ENCODE results near the gene HOXC6.

Gene HOXC6

GRCh38 chr12:54045868-54046521 lies 17.8 kb downstream of the HOXC6 start:
- TF ChIP-seq CTCF (IDR thresholded peaks at IDR 0.05; ENCODE audit: insufficient read depth, low read length, poor library complexity, severe bottlenecking): no peak
- Histone ChIP-seq H3K36me3 (ENCODE audit: control insufficient read depth, insufficient read depth, low read length) (no peaks in the 10 kb centered on the region), H3K4me3 (replicated peaks; ENCODE audit: low read depth, low read length) (no peak overlapping the region), H3K27me3 (replicated peaks; ENCODE audit: control insufficient read depth, insufficient read depth, low read length) (no peaks in the 10 kb centered on the region)
- no peak for DNase-seq (ENCODE audit: extremely low read depth, insufficient read length)

GRCh38 chr12:54046809-54047159 lies 18.5 kb downstream of the HOXC6 start:
- Histone ChIP-seq H3K36me3 (ENCODE audit: control insufficient read depth, insufficient read depth, low read length) (no peaks in the 10 kb centered on the region), H3K4me3 (replicated peaks; ENCODE audit: low read depth, low read length) (no peak overlapping the region), H3K27me3 (replicated peaks; ENCODE audit: control insufficient read depth, insufficient read depth, low read length) (no peaks in the 10 kb centered on the region)
- DNase-seq (ENCODE audit: extremely low read depth, insufficient read length): no peak
- TF ChIP-seq CTCF (IDR thresholded peaks at IDR 0.05; ENCODE audit: insufficient read depth, low read length, poor library complexity, severe bottlenecking): no peak

DNA sequence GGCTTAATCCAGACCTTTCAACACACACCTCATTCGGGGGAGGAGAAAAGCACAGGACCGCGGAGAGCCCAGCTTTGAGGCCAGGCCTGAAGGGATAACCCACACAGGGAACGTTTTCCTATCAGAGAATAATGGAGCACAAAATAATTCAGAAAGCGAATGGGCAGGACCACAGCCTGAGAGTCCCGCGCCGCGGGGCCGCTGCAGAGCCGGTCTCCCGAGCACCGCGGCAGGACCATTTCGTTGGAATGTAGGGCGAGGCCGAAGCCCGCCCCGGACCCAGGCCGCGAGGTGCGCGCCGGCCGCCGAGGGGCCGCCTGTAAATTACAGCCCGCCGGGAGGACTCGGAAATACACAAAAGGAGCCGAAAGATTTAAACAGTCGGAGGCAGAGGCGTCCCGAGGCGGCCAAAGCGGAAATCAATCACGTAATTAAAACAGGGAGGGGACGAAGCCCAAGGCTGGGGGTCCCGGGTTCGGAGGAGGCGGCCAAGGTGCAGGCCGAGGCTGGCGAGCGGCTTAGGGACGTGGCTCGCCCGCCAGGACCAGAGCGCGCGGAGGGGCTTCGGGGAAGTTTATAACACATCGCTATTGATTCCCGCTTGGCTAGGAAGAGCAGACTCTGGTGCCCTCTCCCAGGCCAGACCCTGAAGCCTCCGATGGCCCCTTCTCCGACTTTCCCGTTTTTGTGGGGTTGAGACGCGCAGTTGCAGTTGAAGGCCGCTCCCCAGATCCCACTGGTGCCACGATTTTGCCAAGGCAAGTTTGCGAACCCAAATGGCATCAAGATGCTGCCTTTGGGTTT lies 19.1 kb downstream of the HOXC6 start:
- H3K27me3 ChIP-seq (replicated peaks; ENCODE audit: control insufficient read depth, insufficient read depth, low read length): no peaks in the 10 kb centered on the region
- DNase-seq (ENCODE audit: extremely low read depth, insufficient read length): no peak

DNA sequence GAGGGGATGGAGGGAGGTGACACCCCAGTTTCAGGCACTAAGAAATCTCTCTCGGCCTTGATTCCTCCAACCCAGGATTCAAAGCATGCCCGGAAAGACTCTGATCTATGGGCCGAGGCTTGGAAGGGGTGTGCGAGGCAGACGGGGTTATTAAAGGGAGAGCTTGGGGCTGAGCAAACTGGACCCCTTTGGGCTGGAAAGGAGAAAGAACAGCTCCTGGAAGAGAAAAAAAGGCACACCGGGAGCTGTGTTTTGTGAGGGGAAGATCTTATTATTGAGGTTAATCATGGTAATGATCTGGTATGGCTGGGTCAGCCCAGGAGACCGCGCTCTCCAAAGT lies 19.7 kb downstream of the HOXC6 start:
- no peaks in the 10 kb centered on the region for H3K36me3 ChIP-seq (ENCODE audit: control insufficient read depth, insufficient read depth, low read length)
- TF ChIP-seq CTCF (IDR thresholded peaks at IDR 0.05; ENCODE audit: insufficient read depth, low read length, poor library complexity, severe bottlenecking): no peak
- DNase-seq (ENCODE audit: extremely low read depth, insufficient read length): no peak
- H3K27me3 ChIP-seq (replicated peaks; ENCODE audit: control insufficient read depth, insufficient read depth, low read length): no peaks in the 10 kb centered on the region
- H3K4me3 ChIP-seq (replicated peaks; ENCODE audit: low read depth, low read length): no peak overlapping the region

More for the DNA sequence above, 19.1 kb downstream of the HOXC6 start:
- TF ChIP-seq CTCF (IDR thresholded peaks at IDR 0.05; ENCODE audit: insufficient read depth, low read length, poor library complexity, severe bottlenecking): no peak
- H3K36me3 ChIP-seq (ENCODE audit: control insufficient read depth, insufficient read depth, low read length): no peaks in the 10 kb centered on the region
- no peak overlapping the region for H3K4me3 ChIP-seq (replicated peaks; ENCODE audit: low read depth, low read length)

DNA sequence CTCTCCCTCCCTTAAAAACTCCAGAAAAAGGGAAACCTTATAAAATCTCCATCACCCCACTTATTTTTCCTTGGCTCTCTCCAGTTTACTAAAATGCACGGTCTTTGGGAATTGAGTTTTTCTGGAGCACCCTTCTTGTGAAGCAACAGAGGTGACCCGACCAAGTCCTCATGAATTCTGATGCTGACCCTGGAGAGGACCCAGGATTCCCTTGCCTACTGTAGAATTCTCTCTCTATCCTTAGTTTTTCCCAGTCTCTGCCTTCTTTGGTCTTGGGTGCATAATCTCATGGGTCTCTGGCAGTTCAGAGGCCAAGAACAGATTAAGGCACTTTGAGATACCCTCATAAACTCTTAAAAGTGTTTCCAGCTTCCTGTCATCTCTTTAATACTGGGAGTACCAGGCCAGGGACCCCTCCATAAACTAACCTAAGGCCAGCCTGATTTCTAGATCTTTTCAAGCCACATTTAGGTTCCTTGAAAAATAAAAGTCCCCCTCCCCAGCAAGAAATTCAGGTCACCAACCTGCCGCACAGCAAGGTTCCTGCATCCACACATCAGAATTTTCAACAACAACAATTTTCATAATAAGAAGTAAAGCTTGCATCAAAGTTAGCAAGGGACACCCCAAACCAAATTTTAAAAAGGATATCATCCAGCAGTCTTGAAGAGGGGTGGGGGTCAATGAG lies 20.3 kb downstream of the HOXC6 start:
- Histone ChIP-seq H3K27me3 (replicated peaks; ENCODE audit: control insufficient read depth, insufficient read depth, low read length) (no peaks in the 10 kb centered on the region), H3K36me3 (ENCODE audit: control insufficient read depth, insufficient read depth, low read length) (no peaks in the 10 kb centered on the region), H3K4me3 (replicated peaks; ENCODE audit: low read depth, low read length) (no peak overlapping the region)
- no peak for DNase-seq (ENCODE audit: extremely low read depth, insufficient read length)
- no peak for TF ChIP-seq CTCF (IDR thresholded peaks at IDR 0.05; ENCODE audit: insufficient read depth, low read length, poor library complexity, severe bottlenecking)
